ENCODE measurements around the gene BST1.
A peak's percentile ranks its signal among the peaks of the same experiment; 100 is the strongest.

The BST1 gene

GRCh38 chr4:15779809-15780208 lies 76.9 kb downstream of the BST1 start:
- peaks cover 11% of the 10 kb centered on the region for H3K4me1 Mint-ChIP-seq
- no peak for TF ChIP-seq CTCF (IDR thresholded peaks at IDR 0.05)
- peaks cover 80% of the 10 kb centered on the region for H3K27me3 Mint-ChIP-seq (ENCODE audit: low read depth, poor library complexity)
- H3K36me3 Mint-ChIP-seq (ENCODE audit: low read depth): no peaks in the 10 kb centered on the region
- H3K27ac Mint-ChIP-seq: no peak overlapping the region
- H3K4me3 Mint-ChIP-seq: peak overlapping the region; percentile 84
- DNase-seq: no peak
- no peaks in the 10 kb centered on the region for H3K9me3 Mint-ChIP-seq

GRCh38 chr4:15781427-15782095 lies 78.7 kb downstream of the BST1 start:
- peaks cover 67% of the 10 kb centered on the region for H3K27me3 Mint-ChIP-seq (ENCODE audit: low read depth, poor library complexity)
- H3K36me3 Mint-ChIP-seq (ENCODE audit: low read depth): peaks cover 4% of the 10 kb centered on the region
- no peak for TF ChIP-seq CTCF (IDR thresholded peaks at IDR 0.05)
- no peak for DNase-seq
- H3K4me1 Mint-ChIP-seq: peaks cover 11% of the 10 kb centered on the region
- no peak overlapping the region for H3K4me3 Mint-ChIP-seq
- H3K27ac Mint-ChIP-seq: no peak overlapping the region
- H3K9me3 Mint-ChIP-seq: peaks cover 11% of the 10 kb centered on the region

Data from nephron progenitor cell (in vitro differentiated cells).